MM.1S (cell line): ENCODE data around the gene BCDIN3D.

ENCODE experiments used
- DNase-seq: peaks from one replicate; pipeline ENCODE4 v3.0.0-alpha.2; 2015
- H2AFZ ChIP-seq: fragments of 300-600 bp; sonication (generic); 2 replicates; pipeline ENCODE4 v1.6.0; 2016; ENCODE audit warnings: antibody characterized with exemption, low read length
- H3F3A ChIP-seq: fragments of 300-600 bp; sonication (generic); 2 replicates; pipeline ENCODE4 v1.6.1; 2016; ENCODE audit warnings: mild to moderate bottlenecking, antibody characterized with exemption, low read length, moderate library complexity, mixed read lengths; ENCODE audit not compliant: insufficient read depth
- H3K27ac ChIP-seq: fragments of 300-600 bp; sonication (generic); 2 replicates; pipeline ENCODE4 v1.5.1; 2016; ENCODE audit warnings: mild to moderate bottlenecking, low read length
- H3K27me3 ChIP-seq: fragments of 300-600 bp; sonication (generic); replicated peaks from 2 replicates; pipeline ENCODE4 v1.6.0; 2016; ENCODE audit warnings: low read length; ENCODE audit not compliant: insufficient read depth
- H3K36me3 ChIP-seq: fragments of 300-600 bp; sonication (generic); replicated peaks from 2 replicates; pipeline ENCODE4 v1.6.1; 2016; ENCODE audit warnings: mild to moderate bottlenecking, low read length, mixed read lengths; ENCODE audit not compliant: insufficient read depth
- H3K4me1 ChIP-seq: fragments of 300-600 bp; sonication (generic); 2 replicates; pipeline ENCODE4 v1.6.1; 2016; ENCODE audit warnings: low read length, mixed read lengths
- H3K4me2 ChIP-seq: fragments of 300-600 bp; sonication (generic); 2 replicates; pipeline ENCODE4 v1.6.0; 2016; ENCODE audit warnings: low read depth, low read length
- H3K4me3 ChIP-seq: fragments of 300-600 bp; sonication (generic); 2 replicates; pipeline ENCODE4 v1.5.1; 2016; ENCODE audit warnings: low read length, mixed read lengths
- H3K79me2 ChIP-seq: fragments of 300-600 bp; sonication (generic); 2 replicates; pipeline ENCODE4 v1.6.1; 2016; ENCODE audit warnings: mixed run types, low read length, mixed read lengths
- H3K9ac ChIP-seq: fragments of 300-600 bp; sonication (generic); 2 replicates; pipeline ENCODE4 v1.6.1; 2016; ENCODE audit warnings: low read length, mixed read lengths
- H3K9me2 ChIP-seq: fragments of 300-600 bp; sonication (generic); replicated peaks from 2 replicates; pipeline ENCODE4 v1.6.1; 2016; ENCODE audit warnings: mild to moderate bottlenecking, low read length, mixed read lengths; ENCODE audit not compliant: insufficient read depth
- H3K9me3 ChIP-seq: fragments of 300-600 bp; sonication (generic); replicated peaks from 2 replicates; pipeline ENCODE4 v1.6.1; 2016; ENCODE audit warnings: mild to moderate bottlenecking, low read length, mixed read lengths; ENCODE audit not compliant: insufficient read depth
- H4K20me1 ChIP-seq: fragments of 300-600 bp; sonication (generic); 2 replicates; pipeline ENCODE4 v1.6.1; 2016; ENCODE audit warnings: mild to moderate bottlenecking, low read length, moderate library complexity, mixed read lengths; ENCODE audit not compliant: insufficient read depth
- CTCF ChIP-seq: fragments of 300-600 bp; sonication (generic); IDR thresholded peaks from 2 replicates; pipeline ENCODE4 v1.5.1; 2016; ENCODE audit warnings: antibody characterized with exemption, low read length, mixed read lengths
- EZH2 ChIP-seq: fragments of 300-600 bp; sonication (generic); optimal IDR thresholded peaks from 2 replicates; pipeline ENCODE3; 2017; ENCODE audit warnings: low read depth, mild to moderate bottlenecking, antibody characterized with exemption, low read length, mixed read lengths
- EZH2phosphoT487 ChIP-seq: fragments of 300-600 bp; sonication (generic); IDR thresholded peaks from 2 replicates; pipeline ENCODE4 v1.6.1; 2018; ENCODE audit warnings: antibody characterized with exemption, low read length

The BCDIN3D gene

GRCh38 chr12:49854976-49855375, 12.1 kb upstream of the BCDIN3D start:
- H3K36me3 ChIP-seq, result no peaks in the 10 kb centered on the region
- no peak overlapping the region for H3K27ac ChIP-seq
- H3K4me3 ChIP-seq, result no peak overlapping the region
- no peak overlapping the region for H3K4me2 ChIP-seq
- no peaks in the 10 kb centered on the region for H3K27me3 ChIP-seq
- no peaks in the 10 kb centered on the region for H3K9me3 ChIP-seq
- H3K79me2 ChIP-seq, result no peaks in the 10 kb centered on the region
- no peak overlapping the region for H2AFZ ChIP-seq
- H3F3A ChIP-seq, result peaks cover 7% of the 10 kb centered on the region
- no peak overlapping the region for H3K9ac ChIP-seq
- no peak for DNase-seq
- peaks cover 7% of the 10 kb centered on the region; the same call in 1 of the 2 replicates for H3K4me1 ChIP-seq
- H4K20me1 ChIP-seq, result no peaks in the 10 kb centered on the region
- TF ChIP-seq CTCF (no peak), EZH2 (no peak), EZH2phosphoT487 (no peak)
- H3K9me2 ChIP-seq, result no peaks in the 10 kb centered on the region

- no peak overlapping the region for H2AFZ ChIP-seq
- no peak overlapping the region for H3K4me3 ChIP-seq
- H3K4me2 ChIP-seq, result no peak overlapping the region
- no peaks in the 10 kb centered on the region for H3K79me2 ChIP-seq
- H3K27ac ChIP-seq, result no peak overlapping the region
- H3K9ac ChIP-seq, result no peak overlapping the region
- no peaks in the 10 kb centered on the region for H3K9me3 ChIP-seq
- peaks cover 7% of the 10 kb centered on the region; the same call in 1 of the 2 replicates for H3K4me1 ChIP-seq
- H4K20me1 ChIP-seq, result no peaks in the 10 kb centered on the region
- no peaks in the 10 kb centered on the region for H3K9me2 ChIP-seq
- DNase-seq, result no peak
- no peak for TF ChIP-seq EZH2phosphoT487
- no peak for TF ChIP-seq CTCF
- TF ChIP-seq EZH2, result no peak
- no peaks in the 10 kb centered on the region for H3K27me3 ChIP-seq
- peaks cover 7% of the 10 kb centered on the region for H3F3A ChIP-seq
- H3K36me3 ChIP-seq, result no peaks in the 10 kb centered on the region
Observed at GRCh38 chr12:49853671-49854070, 10.8 kb upstream of the BCDIN3D start.

GRCh38 chr12:49847161-49847560, 4.3 kb upstream of the BCDIN3D start:
- Histone ChIP-seq H3K9ac (no peak overlapping the region), H3K9me3 (no peaks in the 10 kb centered on the region), H3K9me2 (no peaks in the 10 kb centered on the region), H3F3A (peaks cover 16% of the 10 kb centered on the region), H3K4me3 (no peak overlapping the region), H3K27ac (no peak overlapping the region), H2AFZ (peak overlapping the region; percentile 10), H3K4me1 (peaks cover 20% of the 10 kb centered on the region), H3K4me2 (peak overlapping the region; percentile 17; the same call in 1 of the 2 replicates), H3K79me2 (peaks cover 5% of the 10 kb centered on the region), H3K27me3 (0 out of 2 replicates have a peak, but pooled peaks cover 2% of the 10 kb centered on the region), H3K36me3 (no peaks in the 10 kb centered on the region), H4K20me1 (no peaks in the 10 kb centered on the region)
- TF ChIP-seq EZH2phosphoT487 (no peak), CTCF (no peak), EZH2 (no peak)
- DNase-seq, result peak; percentile 36
